Activated CD8-positive, alpha-beta memory T cell treated with anti-CD3 and anti-CD28 coated beads for 36 hours (primary cell): ENCODE measurements around the gene POU6F1. TPM values are rescaled to one million over a fixed set of nuclear protein-coding genes. Genes with fewer than 3 reads are reported as not detected.
"Not testable (repeated sequence)": the region's sequence is repeated elsewhere in the genome, so short reads cannot be mapped to it uniquely, and the experiment has no call there.

Experiments used
- CTCF ChIA-PET: fragments of 350-600 bp; sonication (Branson Sonifier 250); formaldehyde crosslinking; loops from one replicate; lab custom pipeline; 2021; ENCODE audit warnings: antibody characterized with exemption; lab: Charles Lee
- POLR2A ChIA-PET: fragments of 350-600 bp; sonication (Branson Sonifier 250); formaldehyde crosslinking; loops from one replicate; lab custom pipeline; 2021; ENCODE audit warnings: antibody characterized with exemption; lab: Charles Lee
- total RNA-seq, 2 experiments: library from RNA; stranded (reverse); gene quantifications; one replicate each; pipeline ENCODE4 v1.2.3, GENCODE V29; 2021

POU6F1 gene
- total RNA-seq, 2 experiments from 2014 or later = 6.9 to 9.9 TPM

DNA sequence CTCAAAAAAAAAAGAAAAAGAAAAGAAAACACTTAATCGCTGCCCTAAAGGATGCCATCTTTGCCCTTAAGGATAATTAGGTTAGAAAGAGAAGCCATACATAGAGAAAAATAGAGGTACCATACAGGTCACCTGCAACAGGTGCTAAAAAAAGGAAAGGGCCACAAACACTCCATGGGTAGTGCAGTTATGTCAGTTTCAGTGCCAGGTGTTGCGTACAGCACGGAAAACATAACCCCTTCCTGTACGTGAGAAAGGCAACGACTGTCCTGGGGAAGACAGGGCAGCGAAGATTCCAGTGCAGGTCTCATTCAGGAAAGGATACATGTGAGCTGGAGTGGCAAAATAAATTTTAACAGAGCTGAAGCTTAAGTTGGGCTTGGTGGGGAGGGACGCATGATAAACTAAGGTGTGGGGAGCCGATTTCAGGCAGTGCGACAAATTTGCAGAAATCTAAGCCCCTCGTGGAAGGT lies 20.2 kb upstream of the POU6F1 start:
- CTCF ChIA-PET = interaction anchor here (1.3 to 1.4 kb wide), 3 partner anchors 14 to 20 kb away, joined by 5 to 7 read pairs (median 6); partner anchors contain the start of gene POU6F1
- POLR2A ChIA-PET = interaction anchor here (0.6 to 3.9 kb wide), 5 partner anchors 9 to 961 kb away, joined by 3 to 38 read pairs (median 7); partner anchors contain the start of genes CSRNP2 and POU6F1

DNA sequence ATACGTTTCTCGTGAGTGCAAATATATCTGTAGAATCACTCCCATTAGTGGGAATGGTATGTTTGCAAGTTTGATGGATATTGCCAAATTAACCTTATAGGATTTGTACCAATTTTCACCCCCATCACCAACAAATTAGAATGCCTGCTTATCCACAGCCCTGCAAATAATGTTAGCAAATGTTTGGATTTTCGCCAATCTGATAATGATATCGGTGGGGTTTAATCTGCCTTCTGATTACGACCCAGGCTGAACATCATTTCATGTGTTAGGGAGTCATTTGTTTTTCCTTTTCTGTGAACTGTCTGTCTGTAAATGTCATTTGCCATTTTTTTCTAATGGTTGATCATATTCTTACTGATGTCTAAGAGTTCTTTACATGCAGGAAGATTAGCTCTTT lies 16.7 kb upstream of the POU6F1 start:
- CTCF ChIA-PET = no interaction called here
- POLR2A ChIA-PET = no interaction called here

DNA sequence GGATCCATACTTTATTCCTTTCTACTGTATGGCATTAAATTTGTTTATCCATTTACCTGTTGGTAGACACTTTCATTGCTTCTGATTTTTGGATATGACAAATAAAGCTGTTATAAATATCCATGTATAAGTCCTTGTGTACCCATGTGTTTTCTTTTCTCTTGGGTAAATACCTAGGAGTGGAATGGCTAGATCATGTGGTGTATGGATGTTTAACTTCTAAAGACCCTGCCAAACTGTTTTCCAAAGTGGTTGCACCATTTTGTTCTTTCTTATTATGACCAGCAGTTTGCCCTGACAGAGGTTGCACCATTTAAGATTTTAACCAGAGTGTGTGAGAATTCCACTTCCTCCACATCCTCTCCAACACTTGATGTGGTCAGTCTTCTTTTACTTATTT lies 14.8 kb upstream of the POU6F1 start:
- CTCF ChIA-PET = interaction anchor here (0.7 kb wide), 1 partner anchor 594 kb away, joined by 3 read pairs; no protein-coding TSS in a partner anchor
- POLR2A ChIA-PET = no interaction called here

DNA sequence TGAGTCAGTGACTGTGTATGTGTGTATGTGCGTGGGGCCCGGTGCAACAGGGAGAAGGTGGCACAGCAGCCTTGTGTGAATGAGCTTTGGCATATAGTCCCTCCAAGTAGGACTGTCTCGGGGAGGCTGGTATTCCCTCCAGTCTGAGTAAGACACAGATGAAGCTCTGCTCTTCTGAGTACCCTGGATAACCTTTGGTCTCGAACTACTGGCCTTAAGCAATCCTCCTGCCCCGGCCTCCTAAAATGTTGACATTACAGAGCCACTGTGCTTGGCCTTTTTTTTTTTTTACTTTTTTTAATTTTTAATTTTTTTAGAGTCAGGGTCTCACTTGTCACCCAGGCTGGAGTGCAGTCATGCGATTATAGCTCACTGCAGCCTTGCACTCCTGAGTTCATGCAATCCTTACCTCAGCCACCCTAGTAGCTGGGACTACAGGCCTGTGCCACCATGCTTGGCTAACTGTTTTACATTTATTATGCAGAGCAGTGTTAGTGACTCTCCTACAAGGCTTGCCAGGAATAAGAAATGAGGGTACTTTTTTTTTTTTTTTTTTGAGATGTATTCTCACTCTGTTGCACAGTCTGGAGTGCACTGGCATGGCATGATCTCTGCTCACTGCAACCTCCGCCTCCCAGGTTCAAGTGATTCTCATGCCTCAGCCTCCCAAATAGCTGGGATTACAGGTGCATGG lies 11.4 kb upstream of the POU6F1 start:
- ChIA-PET CTCF (interaction anchor here (0.7 kb wide), 1 partner anchor 19 kb away, joined by 3 read pairs; no protein-coding TSS in a partner anchor), POLR2A (interaction anchor here (0.5 to 1.1 kb wide), 2 partner anchors 10 to 1120 kb away, joined by 7 to 8 read pairs; partner anchors contain the start of gene DAZAP2)

DNA sequence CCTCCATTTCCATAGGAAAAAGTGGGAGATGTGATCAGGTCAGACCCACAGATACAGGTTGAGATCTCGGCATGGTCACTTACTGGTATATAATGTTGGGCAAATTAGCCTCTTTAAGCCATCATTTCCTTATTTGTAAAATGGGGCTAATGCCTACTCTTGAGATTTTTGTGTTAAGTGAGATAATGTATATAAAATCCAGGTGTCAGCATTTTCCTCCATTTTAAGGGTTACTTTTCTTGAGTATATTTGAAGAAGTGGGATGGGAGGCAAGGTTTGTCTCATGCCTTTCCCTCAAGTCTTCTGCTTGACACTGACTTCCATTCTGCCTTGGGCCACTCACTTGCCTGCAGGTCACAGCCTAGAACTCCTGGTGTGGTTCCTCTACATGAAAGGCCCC lies 10.1 kb upstream of the POU6F1 start:
- ChIA-PET POLR2A (no interaction called here), CTCF (no interaction called here)

DNA sequence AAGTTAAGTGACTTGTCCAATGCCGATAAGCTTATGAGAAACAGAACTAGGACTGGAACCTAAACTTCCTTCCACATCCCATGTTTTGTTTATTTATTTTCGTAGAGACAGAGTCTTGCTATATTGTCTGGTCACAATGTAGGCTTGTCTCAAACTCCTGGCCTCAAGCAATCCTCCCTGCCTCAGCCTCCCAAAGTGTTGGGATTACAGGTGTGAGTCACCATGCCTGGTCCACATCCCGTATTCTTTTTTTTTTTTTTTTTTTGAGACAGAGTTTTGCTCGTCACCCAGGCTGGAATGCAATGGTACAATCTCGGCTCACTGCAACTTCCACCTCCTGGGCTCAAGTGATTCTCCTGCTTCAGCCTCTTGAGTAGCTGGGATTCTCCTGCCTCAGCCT lies 9.2 kb upstream of the POU6F1 start:
- POLR2A ChIA-PET = interaction anchor here (0.7 kb wide), 1 partner anchor 144 kb away, joined by 3 read pairs; no protein-coding TSS in a partner anchor
- CTCF ChIA-PET = not testable (repeated sequence)

DNA sequence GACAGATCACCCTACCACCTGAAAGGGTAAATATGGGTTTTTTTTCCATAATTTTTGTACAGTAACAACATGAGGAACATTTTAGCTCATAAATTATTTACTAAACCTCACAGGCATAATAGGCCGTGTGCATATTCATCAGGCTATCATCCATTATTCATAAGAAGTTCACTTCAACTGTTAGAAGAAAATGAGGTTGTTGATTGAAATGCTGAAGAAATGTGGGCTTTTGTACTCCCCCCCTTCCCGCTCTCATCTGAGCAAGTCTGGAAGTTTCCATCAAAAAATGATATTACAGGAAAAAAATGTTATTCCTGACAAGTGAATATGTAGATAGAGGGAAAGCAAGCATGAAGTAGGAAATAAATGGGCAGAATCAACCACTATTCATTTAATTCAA lies 7.9 kb upstream of the POU6F1 start:
- POLR2A ChIA-PET = no interaction called here

DNA sequence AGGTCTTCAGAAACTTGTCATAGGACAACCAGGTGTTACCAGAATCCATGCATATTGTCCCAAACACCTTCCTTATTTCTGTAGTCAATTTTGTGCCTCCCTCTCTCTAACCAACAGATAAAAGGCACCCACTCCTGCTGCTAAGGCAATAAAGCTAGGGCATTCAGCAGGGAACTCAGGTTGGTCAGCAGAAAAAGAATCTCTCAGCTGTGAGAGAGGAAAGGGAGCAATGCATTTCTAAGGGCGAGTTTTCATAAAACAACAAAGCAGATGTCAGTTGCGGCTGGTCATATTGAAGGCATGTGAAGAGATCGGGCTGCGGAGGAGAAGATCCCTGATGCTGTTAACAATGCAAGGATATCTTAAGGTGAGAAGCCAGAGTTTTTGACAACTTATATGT lies 7.4 kb upstream of the POU6F1 start:
- CTCF ChIA-PET = no interaction called here
- POLR2A ChIA-PET = no interaction called here

More for the DNA sequence above, 7.9 kb upstream of the POU6F1 start:
- CTCF ChIA-PET = interaction anchor here (0.6 kb wide), 1 partner anchor 718 kb away, joined by 4 read pairs; no protein-coding TSS in a partner anchor

DNA sequence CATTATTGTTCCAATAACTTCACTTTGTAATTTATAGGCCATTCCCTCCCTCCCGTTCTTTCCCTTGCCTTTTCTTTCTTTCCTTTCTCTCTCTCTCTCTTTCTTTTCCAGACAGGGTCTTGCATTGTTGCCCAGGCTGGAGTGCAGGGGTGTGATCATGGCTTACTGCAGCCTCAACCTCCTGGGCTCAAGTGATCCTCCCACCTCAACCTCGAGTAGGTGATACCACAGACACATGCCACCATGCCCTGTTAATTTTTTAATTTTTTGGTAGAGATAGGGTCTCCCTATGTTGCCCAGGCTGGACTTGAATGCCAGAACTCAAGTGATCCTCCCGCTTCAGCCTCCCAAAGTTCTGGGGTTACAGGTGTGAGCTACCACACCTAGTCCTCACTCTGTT lies 6.8 kb upstream of the POU6F1 start:
- POLR2A ChIA-PET = no interaction called here
- CTCF ChIA-PET = no interaction called here

DNA sequence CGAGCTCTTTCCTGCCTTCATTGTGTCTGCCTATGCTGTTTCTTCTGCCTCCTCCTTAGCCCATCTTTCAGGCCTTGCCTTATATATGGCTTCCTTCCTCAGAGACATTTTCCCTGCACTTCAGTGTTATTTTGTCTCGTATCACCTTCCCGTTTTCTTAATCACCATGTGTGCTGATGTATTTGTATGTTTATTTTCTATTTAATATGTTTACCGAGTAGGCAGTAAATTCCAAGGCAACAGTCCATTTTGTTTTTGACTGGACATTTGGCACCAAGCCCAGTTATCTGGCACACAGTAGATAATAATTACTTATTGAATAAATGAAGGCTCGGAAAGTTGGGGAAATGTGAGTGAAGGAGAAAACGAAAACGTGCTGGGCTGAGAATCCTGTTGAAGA lies 4.6 kb upstream of the POU6F1 start:
- ChIA-PET CTCF (interaction anchor here (2.4 kb wide), 1 partner anchor 16 kb away, joined by 6 read pairs; the partner anchor contains the start of gene DAZAP2), POLR2A (no interaction called here)

DNA sequence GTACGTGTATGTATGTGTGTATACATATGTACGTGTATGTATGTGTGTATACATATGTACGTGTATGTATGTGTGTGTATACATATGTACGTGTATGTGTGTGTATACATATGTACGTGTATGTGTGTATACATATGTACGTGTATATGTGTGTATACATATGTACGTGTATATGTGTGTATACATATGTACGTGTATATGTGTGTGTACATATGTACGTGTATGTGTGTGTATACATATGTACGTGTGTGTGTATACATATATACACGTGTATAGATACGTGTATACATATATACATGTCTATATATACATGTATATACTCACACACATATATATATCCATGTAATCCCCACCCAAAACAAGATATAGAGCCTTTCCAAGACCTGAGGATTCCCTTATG lies 2.0 kb upstream of the POU6F1 start:
- POLR2A ChIA-PET = not testable (repeated sequence)
- CTCF ChIA-PET = interaction anchor here (0.7 kb wide), 1 partner anchor 203 kb away, joined by 3 read pairs; no protein-coding TSS in a partner anchor

DNA sequence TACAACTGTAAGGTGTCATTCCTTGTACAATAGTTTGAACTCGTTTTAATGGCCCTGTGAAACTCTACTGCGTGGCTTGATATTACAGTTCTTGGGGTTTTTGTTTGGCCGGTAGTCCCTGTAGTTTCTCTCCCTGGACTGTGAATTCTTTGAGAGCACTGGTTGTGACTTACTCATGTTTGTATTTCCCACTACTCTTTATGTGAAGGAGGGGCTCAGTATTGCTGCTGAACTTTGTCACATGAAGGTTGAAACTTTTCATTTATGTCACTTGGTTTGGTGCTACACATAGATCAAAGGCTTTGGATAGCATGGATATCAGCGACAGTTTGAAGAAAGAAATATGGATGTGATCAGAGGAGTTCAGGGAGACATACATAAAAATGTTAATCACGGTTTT lies 1.5 kb upstream of the POU6F1 start:
- ChIA-PET CTCF (no interaction called here), POLR2A (interaction anchor here (0.6 to 2.5 kb wide), 4 partner anchors 20 to 150 kb away, joined by 3 to 38 read pairs (median 8); partner anchors contain the start of genes CSRNP2 and DAZAP2)

DNA sequence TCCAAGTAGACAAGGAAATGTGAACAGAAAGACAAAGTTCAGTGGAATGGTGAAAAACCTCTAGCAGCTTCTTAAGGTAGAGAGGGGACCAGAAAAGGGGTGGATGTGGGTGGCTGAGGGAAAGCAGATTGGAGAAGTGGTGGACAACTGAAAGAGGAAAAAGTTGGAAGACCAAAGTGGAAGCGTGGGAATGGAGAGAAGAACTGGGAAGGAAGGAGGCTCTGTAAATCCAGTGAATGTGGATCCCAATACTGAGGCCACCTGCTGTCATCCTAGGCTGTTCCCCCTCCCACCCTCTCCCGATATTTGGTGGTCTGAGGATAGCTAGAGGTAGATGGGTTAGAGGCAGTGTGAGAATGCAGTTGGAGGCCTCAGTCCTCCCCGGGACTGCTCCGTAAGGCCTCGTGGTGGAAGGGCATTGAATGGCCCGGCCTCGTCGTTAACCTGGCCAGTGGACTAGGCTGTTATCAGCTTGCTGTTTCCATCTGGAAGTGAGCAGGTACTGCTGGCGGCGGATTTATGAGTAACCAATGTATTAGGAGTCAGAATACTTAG lies 822 bp upstream of the POU6F1 start:
- CTCF ChIA-PET = interaction anchor here (0.7 to 2.3 kb wide), 2 partner anchors 20 to 705 kb away, joined by 3 to 7 read pairs; partner anchors contain the start of gene DAZAP2

DNA sequence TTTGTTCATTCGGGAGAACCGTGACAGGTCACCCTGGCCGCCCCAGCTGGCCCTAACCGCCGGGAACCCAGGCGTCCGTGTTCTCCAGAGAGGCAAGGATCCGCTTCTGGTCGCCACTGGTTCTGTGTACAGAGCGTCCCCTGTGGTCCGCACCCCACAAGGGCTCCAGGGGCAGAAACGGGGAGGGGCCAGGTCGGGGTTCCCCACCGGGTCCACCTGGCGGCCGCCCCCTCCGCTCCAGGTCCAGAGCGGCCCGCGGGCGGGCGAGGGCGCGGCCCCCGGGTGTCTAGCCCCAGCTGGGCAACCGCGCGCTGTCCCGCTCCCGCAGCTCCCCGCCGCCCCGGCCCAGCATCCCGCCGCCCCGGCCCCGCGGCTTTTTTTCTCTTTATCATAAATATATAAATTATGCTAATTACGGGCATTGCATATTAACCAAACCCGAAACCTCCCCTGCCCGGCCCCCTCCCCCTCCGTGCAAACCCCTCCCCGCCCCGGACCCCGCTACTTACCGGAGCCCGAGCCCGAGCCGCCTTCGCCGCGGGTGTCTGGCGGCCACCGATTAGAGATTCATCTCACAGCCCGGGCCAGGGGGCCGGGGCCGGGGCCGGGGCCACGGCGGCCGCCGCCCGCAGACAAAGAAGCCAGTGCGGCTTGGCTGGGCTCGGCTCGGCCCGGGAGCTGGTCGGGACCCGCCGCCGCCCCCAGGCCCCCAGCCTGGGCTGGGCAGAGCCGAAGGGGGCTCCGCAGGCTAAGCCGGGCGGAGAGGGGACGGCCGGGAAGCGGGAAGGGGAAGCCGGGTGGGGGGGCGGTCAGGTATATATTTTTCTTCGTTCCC lies 512 bp downstream of the POU6F1 start:
- POLR2A ChIA-PET = interaction anchor here (0.6 to 2.5 kb wide), 12 partner anchors 12 to 1921 kb away, joined by 3 to 38 read pairs (median 6); partner anchors contain the start of genes CSRNP2, DAZAP2, GALNT6 and SLC11A2
- CTCF ChIA-PET = interaction anchor here (1.4 to 2.3 kb wide), 2 partner anchors 21 to 453 kb away, joined by 3 to 7 read pairs; partner anchors contain the start of genes ATF1 and DAZAP2

More for the DNA sequence above, 822 bp upstream of the POU6F1 start:
- POLR2A ChIA-PET = interaction anchor here (0.6 to 2.5 kb wide), 6 partner anchors 21 to 192 kb away, joined by 3 to 38 read pairs (median 8); partner anchors contain the start of genes CSRNP2, DAZAP2 and SLC11A2

DNA sequence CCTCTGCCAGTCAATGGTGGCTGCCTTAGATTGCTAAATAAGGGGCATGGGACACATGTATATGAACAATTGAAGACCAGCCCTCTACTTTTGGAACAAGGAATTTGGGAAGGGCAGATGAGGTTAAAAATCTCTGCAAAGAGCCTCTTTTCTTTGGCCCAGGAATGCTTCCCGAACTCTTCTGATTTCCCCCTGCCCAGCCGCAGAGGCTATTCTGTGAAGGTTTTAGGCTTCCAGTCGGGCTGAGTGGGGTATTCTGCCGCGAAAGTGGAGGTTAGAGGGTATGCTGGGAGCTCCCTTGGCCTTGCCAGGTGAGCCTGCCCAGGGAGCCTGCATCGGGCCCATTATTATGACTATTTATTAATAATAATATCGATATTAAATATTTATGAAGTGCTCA lies 1.2 kb downstream of the POU6F1 start:
- POLR2A ChIA-PET = interaction anchor here (0.6 to 2.5 kb wide), 3 partner anchors 23 to 192 kb away, joined by 4 to 38 read pairs (median 6); partner anchors contain the start of gene DAZAP2

DNA sequence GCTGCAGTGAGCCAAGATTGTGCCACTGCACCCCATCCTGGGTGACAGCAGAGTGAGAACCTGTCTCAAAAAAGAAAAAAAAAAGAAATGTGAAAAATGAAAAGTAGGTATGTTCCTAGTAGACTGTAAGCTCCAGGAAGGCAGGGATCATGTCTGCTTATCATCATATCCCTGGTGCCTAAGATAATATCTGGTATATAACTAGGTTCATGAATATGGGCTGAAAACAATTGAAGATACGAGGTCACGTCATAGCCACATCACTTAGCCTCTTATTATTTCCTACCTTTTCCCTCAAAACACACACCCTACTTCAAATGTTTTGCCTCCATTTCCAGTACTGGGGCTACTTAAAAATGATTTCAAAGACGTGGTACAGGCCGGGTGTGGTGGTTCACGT lies 3.0 kb downstream of the POU6F1 start:
- ChIA-PET CTCF (interaction anchor here (0.7 kb wide), 1 partner anchor 1045 kb away, joined by 5 read pairs; no protein-coding TSS in a partner anchor), POLR2A (no interaction called here)

More for the DNA sequence above, 1.2 kb downstream of the POU6F1 start:
- CTCF ChIA-PET = interaction anchor here (1.4 to 2.3 kb wide), 2 partner anchors 22 to 452 kb away, joined by 3 to 7 read pairs; partner anchors contain the start of genes ATF1 and DAZAP2

DNA sequence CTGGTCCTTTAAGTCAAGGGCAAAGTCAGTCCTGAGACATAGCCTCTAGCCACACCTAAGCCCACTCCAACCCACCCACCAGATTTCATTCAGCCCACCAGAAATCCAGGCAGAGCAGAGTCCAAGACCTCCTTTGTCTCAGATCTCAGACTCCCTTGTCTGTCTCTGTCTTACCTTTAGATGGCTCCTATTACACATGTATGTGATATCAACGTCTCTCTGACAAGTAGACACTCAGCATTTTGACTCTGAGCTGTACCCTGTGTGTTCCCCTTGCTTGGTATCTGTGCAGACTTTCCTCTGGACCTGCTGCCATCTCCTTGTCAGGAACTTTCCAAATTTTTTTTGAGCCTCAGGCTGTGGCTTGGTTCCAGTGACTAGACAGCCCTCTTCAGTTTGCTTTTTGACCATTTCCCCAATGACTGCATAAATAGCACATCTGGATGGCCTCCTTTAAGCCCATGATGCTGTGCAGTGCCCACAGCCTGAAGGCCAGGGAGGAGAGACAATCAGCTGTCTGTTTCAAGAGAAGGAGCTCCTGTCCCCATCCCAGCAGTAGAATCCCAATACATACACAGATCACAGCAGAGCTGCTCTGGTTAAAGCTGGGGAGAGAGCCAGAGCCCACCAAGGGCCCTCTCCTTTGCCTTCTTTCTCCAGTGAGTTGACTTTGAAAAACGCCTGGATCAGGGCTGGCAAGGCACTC lies 7.0 kb downstream of the POU6F1 start:
- CTCF ChIA-PET = interaction anchor here (0.6 kb wide), 1 partner anchor 19 kb away, joined by 3 read pairs; no protein-coding TSS in a partner anchor

DNA sequence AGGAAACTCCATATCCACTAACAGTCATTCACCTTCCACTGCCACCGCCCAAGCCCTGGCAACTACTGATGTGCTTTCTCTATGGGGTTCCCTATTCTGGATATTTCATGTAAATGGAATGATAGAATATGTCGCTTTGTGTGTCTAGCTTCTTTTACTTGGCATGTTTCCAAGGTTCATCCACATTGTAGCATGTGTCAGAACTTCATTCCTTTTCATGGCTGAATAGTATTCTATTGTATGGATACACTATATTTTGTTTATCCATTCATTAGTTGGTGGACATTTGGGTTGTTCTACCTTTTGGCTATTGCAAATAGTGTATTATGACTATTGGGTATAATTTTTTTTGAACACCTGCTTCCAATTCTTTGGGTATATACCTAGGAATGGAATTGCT lies 8.6 kb downstream of the POU6F1 start:
- ChIA-PET POLR2A (no interaction called here), CTCF (no interaction called here)

More for the DNA sequence above, 7.0 kb downstream of the POU6F1 start:
- POLR2A ChIA-PET = interaction anchor here (0.6 kb wide), 1 partner anchor 16 kb away, joined by 3 read pairs; no protein-coding TSS in a partner anchor
